ENCODE measurements around the gene CBFA2T3. TPM values are rescaled to one million over a fixed set of nuclear protein-coding genes. Genes with fewer than 3 reads are reported as not detected.

Gene CBFA2T3
- polyA plus RNA-seq, 1 experiment, result not detected

DNA sequence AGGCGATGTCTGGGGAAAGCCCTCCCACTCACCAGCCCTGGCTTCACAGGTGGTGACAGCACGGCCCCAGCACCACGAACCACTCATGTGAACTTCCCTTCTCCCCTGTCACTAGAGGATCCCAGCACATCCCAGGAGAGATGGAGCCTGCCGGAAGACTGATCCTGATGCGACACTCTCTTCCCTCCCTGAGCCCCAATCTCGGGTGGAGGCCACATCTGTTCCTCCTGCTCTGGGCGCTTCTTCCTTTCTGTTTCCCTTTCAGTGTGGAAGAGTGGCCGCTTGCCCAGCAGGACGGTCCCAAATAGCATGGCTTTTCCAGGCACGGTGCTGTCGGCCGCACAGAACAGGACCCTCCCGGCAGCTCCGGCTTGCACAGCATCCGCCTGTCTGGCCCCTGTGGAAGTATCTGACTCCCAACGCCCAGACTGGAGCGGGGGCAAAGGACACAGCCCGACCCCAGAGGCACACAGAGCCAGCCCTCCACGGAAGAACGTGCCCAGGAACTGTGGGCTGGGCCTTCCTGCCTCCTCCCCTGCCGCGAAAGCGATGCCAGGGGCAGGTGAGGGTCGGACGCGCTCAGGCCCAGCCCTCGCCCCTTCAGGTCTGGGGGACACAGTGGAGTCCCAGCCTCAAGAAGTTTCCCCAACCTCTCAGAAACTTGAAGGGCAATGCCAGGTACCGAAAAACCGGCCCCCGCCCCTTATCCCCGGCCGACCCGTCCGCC is 37.6 kb downstream of the CBFA2T3 start:
- no peak overlapping the region for H3K4me3 ChIP-seq (ENCODE audit: low read depth, low read length)
- TF ChIP-seq, protein P1, sequence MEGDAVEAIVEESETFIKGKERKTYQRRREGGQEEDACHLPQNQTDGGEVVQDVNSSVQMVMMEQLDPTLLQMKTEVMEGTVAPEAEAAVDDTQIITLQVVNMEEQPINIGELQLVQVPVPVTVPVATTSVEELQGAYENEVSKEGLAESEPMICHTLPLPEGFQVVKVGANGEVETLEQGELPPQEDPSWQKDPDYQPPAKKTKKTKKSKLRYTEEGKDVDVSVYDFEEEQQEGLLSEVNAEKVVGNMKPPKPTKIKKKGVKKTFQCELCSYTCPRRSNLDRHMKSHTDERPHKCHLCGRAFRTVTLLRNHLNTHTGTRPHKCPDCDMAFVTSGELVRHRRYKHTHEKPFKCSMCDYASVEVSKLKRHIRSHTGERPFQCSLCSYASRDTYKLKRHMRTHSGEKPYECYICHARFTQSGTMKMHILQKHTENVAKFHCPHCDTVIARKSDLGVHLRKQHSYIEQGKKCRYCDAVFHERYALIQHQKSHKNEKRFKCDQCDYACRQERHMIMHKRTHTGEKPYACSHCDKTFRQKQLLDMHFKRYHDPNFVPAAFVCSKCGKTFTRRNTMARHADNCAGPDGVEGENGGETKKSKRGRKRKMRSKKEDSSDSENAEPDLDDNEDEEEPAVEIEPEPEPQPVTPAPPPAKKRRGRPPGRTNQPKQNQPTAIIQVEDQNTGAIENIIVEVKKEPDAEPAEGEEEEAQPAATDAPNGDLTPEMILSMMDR (IDR thresholded peaks at IDR 0.05; ENCODE audit: insufficient read depth, low read depth, low read length), result no peak
- H3K36me3 ChIP-seq (ENCODE audit: control insufficient read depth, insufficient read depth, low read length), result no peaks in the 10 kb centered on the region
- no peak for DNase-seq (ENCODE audit: low read depth)
- H3K27me3 ChIP-seq (ENCODE audit: control insufficient read depth, insufficient read depth, low read length), result peaks cover 52% of the 10 kb centered on the region
- ChIA-PET POLR2A (no interaction called here), CTCF (no interaction called here)

GRCh38 chr16:88938777-88939244 is 38.2 kb downstream of the CBFA2T3 start:
- H3K4me3 ChIP-seq (ENCODE audit: low read depth, low read length), result no peak overlapping the region
- no peak for DNase-seq (ENCODE audit: low read depth)
- peaks cover 52% of the 10 kb centered on the region for H3K27me3 ChIP-seq (ENCODE audit: control insufficient read depth, insufficient read depth, low read length)
- POLR2A ChIA-PET, result no interaction called here
- CTCF ChIA-PET, result no interaction called here
- H3K36me3 ChIP-seq (ENCODE audit: control insufficient read depth, insufficient read depth, low read length), result no peaks in the 10 kb centered on the region
- TF ChIP-seq, protein P1 (IDR thresholded peaks at IDR 0.05; ENCODE audit: insufficient read depth, low read depth, low read length), result no peak

DNA sequence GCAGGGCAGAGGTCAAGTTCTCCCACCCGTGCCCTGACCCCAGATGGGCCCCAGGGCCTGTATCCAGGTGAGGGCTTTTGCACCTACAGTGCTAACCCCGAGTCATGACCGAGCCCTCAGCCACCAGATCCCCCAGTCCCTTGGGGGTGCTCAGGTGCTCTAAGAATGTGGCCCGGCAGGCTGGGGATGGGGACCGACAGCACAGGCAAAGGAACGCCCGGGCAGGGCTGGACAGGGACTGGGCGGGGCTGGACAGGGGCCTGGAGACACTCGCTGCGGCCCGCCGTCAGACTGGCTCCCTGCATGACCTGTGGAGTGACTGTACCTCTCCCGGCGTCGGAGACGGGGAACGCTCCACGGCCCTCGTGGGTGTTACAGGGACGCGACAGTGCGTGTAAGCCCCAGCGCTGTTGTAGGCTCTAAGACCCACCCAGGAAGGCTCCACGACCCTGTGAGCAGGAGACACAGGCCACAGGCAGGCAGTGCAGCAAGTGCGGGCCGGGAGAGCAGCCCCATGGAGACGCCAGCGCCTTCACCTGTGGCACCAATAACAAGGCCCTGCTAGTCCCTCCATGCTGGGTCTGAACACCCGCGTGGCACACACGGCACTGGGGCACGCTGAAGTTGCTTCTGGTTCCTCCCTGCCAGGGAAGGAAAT is 38.8 kb downstream of the CBFA2T3 start:
- no peak for DNase-seq (ENCODE audit: low read depth)
- TF ChIP-seq, protein P1 (IDR thresholded peaks at IDR 0.05; ENCODE audit: insufficient read depth, low read depth, low read length), result no peak
- ChIA-PET POLR2A (no interaction called here), CTCF (no interaction called here)
- Histone ChIP-seq H3K27me3 (ENCODE audit: control insufficient read depth, insufficient read depth, low read length) (peaks cover 50% of the 10 kb centered on the region), H3K36me3 (ENCODE audit: control insufficient read depth, insufficient read depth, low read length) (no peaks in the 10 kb centered on the region), H3K4me3 (ENCODE audit: low read depth, low read length) (no peak overlapping the region)

GRCh38 chr16:88937206-88937621 is 39.8 kb downstream of the CBFA2T3 start:
- Histone ChIP-seq H3K36me3 (ENCODE audit: control insufficient read depth, insufficient read depth, low read length) (no peaks in the 10 kb centered on the region), H3K4me3 (ENCODE audit: low read depth, low read length) (no peak overlapping the region), H3K27me3 (ENCODE audit: control insufficient read depth, insufficient read depth, low read length) (peaks cover 44% of the 10 kb centered on the region)
- no peak for DNase-seq (ENCODE audit: low read depth)
- TF ChIP-seq, protein P1 (IDR thresholded peaks at IDR 0.05; ENCODE audit: insufficient read depth, low read depth, low read length), result no peak
- ChIA-PET POLR2A (no interaction called here), CTCF (no interaction called here)

DNA sequence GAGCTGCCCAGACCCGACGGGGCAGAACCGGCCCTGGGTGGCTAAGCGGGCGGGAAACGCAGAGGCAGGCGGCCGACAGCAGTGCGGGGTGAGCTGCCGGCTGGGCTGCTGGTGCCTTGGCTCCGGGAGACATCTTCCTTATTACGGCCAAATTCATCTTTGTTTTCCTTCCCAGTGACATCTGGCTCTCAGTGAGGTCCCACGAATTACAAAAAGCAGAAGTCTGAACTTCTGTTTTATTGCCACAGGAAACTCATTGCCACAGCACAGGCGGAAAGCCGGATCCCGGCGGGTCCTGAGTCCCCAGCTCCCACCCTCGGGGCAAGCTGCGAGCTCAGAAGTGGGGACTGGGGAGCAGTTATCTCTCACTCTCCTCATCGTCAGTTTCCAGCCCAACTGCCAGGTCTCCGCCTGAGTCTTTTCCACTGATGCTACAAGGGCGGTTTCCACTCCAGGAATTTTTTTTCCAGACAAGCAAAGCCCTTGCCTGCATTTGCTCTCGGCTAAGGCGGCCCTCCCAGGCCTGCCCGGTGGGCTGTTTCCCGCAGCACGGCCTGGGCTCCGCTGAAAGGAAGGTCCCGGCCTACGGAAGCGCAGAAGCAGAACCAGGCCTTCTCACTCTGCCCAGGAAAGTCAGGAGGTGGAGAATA is 40.3 kb downstream of the CBFA2T3 start:
- peaks cover 41% of the 10 kb centered on the region for H3K27me3 ChIP-seq (ENCODE audit: control insufficient read depth, insufficient read depth, low read length)
- no peak overlapping the region for H3K4me3 ChIP-seq (ENCODE audit: low read depth, low read length)
- CTCF ChIA-PET, result no interaction called here
- no peaks in the 10 kb centered on the region for H3K36me3 ChIP-seq (ENCODE audit: control insufficient read depth, insufficient read depth, low read length)
- POLR2A ChIA-PET, result no interaction called here
- TF ChIP-seq, protein P1 (IDR thresholded peaks at IDR 0.05; ENCODE audit: insufficient read depth, low read depth, low read length), result no peak
- DNase-seq (ENCODE audit: low read depth), result no peak

Measured in BJ (cell line).